ENCODE data around the gene LRMDA.

LRMDA gene

GRCh38 chr10:76172020-76172419 lies 740.6 kb downstream of the LRMDA start:
- DNase-seq (ENCODE audit: low read depth): no peak

- DNase-seq (ENCODE audit: low read depth): no peak
Measured at GRCh38 chr10:76175533-76176165, 744.2 kb downstream of the LRMDA start.

- no peak for DNase-seq (ENCODE audit: low read depth)
Measured at GRCh38 chr10:76176166-76176550, 744.7 kb downstream of the LRMDA start.

- no peak for DNase-seq (ENCODE audit: low read depth)
Measured at GRCh38 chr10:76177936-76178335, 746.5 kb downstream of the LRMDA start.

- DNase-seq (ENCODE audit: low read depth): no peak
Measured at GRCh38 chr10:76178532-76179292, 747.3 kb downstream of the LRMDA start.

GRCh38 chr10:76179806-76180205 lies 748.4 kb downstream of the LRMDA start:
- DNase-seq (ENCODE audit: low read depth): no peak

GRCh38 chr10:76184647-76185046 lies 753.2 kb downstream of the LRMDA start:
- DNase-seq (ENCODE audit: low read depth): no peak

GRCh38 chr10:76185471-76186301 lies 754.3 kb downstream of the LRMDA start:
- peak; percentile 29 for DNase-seq (ENCODE audit: low read depth)

GRCh38 chr10:76188216-76188615 lies 756.8 kb downstream of the LRMDA start:
- DNase-seq (ENCODE audit: low read depth): no peak

- no peak for DNase-seq (ENCODE audit: low read depth)
Measured at GRCh38 chr10:76190634-76191270, 759.3 kb downstream of the LRMDA start.

- DNase-seq (ENCODE audit: low read depth): no peak
Measured at GRCh38 chr10:76191336-76191735, 759.9 kb downstream of the LRMDA start.

GRCh38 chr10:76192151-76192550 lies 760.7 kb downstream of the LRMDA start:
- DNase-seq (ENCODE audit: low read depth): no peak

GRCh38 chr10:76192694-76193320 lies 761.4 kb downstream of the LRMDA start:
- DNase-seq (ENCODE audit: low read depth): no peak

GRCh38 chr10:76195654-76196390 lies 764.4 kb downstream of the LRMDA start:
- DNase-seq (ENCODE audit: low read depth): no peak

GRCh38 chr10:76197293-76197692 lies 765.9 kb downstream of the LRMDA start:
- DNase-seq (ENCODE audit: low read depth): no peak

- no peak for DNase-seq (ENCODE audit: low read depth)
Measured at GRCh38 chr10:76198287-76199035, 767.0 kb downstream of the LRMDA start.

GRCh38 chr10:76201962-76202361 lies 770.5 kb downstream of the LRMDA start:
- no peak for DNase-seq (ENCODE audit: low read depth)

GRCh38 chr10:76202777-76203176 lies 771.4 kb downstream of the LRMDA start:
- peak; percentile 85 for DNase-seq (ENCODE audit: low read depth)

GRCh38 chr10:76205361-76205760 lies 773.9 kb downstream of the LRMDA start:
- DNase-seq (ENCODE audit: low read depth): no peak

- no peak for DNase-seq (ENCODE audit: low read depth)
Measured at GRCh38 chr10:76206797-76207352, 775.5 kb downstream of the LRMDA start.
